Parathyroid adenoma (tissue), 2 donors: ENCODE data around the gene PTGIR.

Experiments used
- H2AFZ ChIP-seq: fragments of 300-600 bp; sonication (generic); one replicate; pipeline ENCODE4 v1.7.0; 2017; ENCODE audit warnings: antibody characterized with exemption, mild to moderate bottlenecking
- H3K27ac ChIP-seq: fragments of 300-600 bp; sonication (generic); one replicate; pipeline ENCODE4 v1.7.0; 2017
- H3K27me3 ChIP-seq: fragments of 300-600 bp; sonication (generic); one replicate; pipeline ENCODE4 v1.7.0; 2017; ENCODE audit warnings: low read length; ENCODE audit not compliant: control insufficient read depth, insufficient read depth
- H3K36me3 ChIP-seq: fragments of 300-600 bp; sonication (generic); one replicate; pipeline ENCODE4 v1.7.0; 2017; ENCODE audit warnings: low read length; ENCODE audit not compliant: control insufficient read depth, insufficient read depth
- H3K4me1 ChIP-seq: fragments of 300-600 bp; sonication (generic); one replicate; pipeline ENCODE4 v1.7.0; 2017; ENCODE audit warnings: control low read depth
- H3K4me2 ChIP-seq: fragments of 300-600 bp; sonication (generic); one replicate; pipeline ENCODE4 v1.7.0; 2017; ENCODE audit warnings: low read length
- H3K4me3 ChIP-seq: fragments of 300-600 bp; sonication (generic); one replicate; pipeline ENCODE4 v1.7.0; 2017; ENCODE audit warnings: low read depth, low read length
- H3K79me2 ChIP-seq: fragments of 300-600 bp; sonication (generic); one replicate; pipeline ENCODE4 v1.7.0; 2017; ENCODE audit warnings: control low read depth
- H3K9ac ChIP-seq: fragments of 300-600 bp; sonication (generic); one replicate; pipeline ENCODE4 v1.7.0; 2017; ENCODE audit warnings: mild to moderate bottlenecking
- H3K9me3 ChIP-seq: fragments of 300-600 bp; sonication (generic); one replicate; pipeline ENCODE4 v1.7.0; 2017; ENCODE audit warnings: low read length; ENCODE audit not compliant: control insufficient read depth
- CTCF ChIP-seq: fragments of 300-600 bp; sonication (generic); IDR thresholded peaks from one replicate; pipeline ENCODE4 v1.7.0; 2017; ENCODE audit warnings: antibody characterized with exemption, mild to moderate bottlenecking
- donor health status: primary hyperparathyroidism.

The PTGIR gene

DNA sequence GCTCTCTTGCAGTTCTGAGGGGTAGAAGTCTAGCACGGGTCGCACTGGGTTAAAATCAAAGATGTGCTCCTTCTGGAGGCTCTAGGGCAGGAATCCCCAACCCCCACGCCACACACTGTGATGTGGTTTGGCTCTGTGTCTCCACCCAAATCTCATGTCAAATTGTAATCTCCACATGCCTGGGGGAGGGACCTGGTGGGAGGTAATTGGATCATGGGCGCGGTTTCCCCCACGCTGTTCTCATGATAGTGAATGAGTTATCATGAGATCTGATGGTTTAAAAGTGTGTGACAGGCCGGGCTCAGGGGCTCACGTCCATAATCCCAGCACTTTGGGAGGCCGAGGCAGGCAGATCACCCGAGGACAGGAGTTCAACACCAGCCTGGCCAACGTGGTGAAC, 50.4 kb downstream of the PTGIR start:
- H3K79me2 ChIP-seq: peaks cover 2% of the 10 kb centered on the region
- no peak overlapping the region for H3K9ac ChIP-seq
- no peak overlapping the region for H3K27ac ChIP-seq
- no peak overlapping the region for H3K4me3 ChIP-seq
- H3K4me1 ChIP-seq: no peaks in the 10 kb centered on the region
- no peak overlapping the region for H3K4me2 ChIP-seq
- H2AFZ ChIP-seq: no peak overlapping the region
- no peaks in the 10 kb centered on the region for H3K27me3 ChIP-seq
- H3K9me3 ChIP-seq: no peaks in the 10 kb centered on the region
- TF ChIP-seq CTCF: no peak
- no peaks in the 10 kb centered on the region for H3K36me3 ChIP-seq

GRCh38 chr19:46573679-46574498, 51.0 kb downstream of the PTGIR start:
- Histone ChIP-seq H3K4me3 (no peak overlapping the region), H3K4me2 (no peak overlapping the region), H2AFZ (no peak overlapping the region), H3K36me3 (no peaks in the 10 kb centered on the region), H3K9ac (no peak overlapping the region), H3K27ac (no peak overlapping the region), H3K79me2 (peaks cover 2% of the 10 kb centered on the region), H3K9me3 (no peaks in the 10 kb centered on the region), H3K4me1 (no peaks in the 10 kb centered on the region), H3K27me3 (no peaks in the 10 kb centered on the region)
- no peak for TF ChIP-seq CTCF

- H3K36me3 ChIP-seq: no peaks in the 10 kb centered on the region
- H3K4me3 ChIP-seq: no peak overlapping the region
- no peaks in the 10 kb centered on the region for H3K4me1 ChIP-seq
- no peak overlapping the region for H3K4me2 ChIP-seq
- H3K27ac ChIP-seq: no peak overlapping the region
- no peaks in the 10 kb centered on the region for H3K9me3 ChIP-seq
- no peaks in the 10 kb centered on the region for H3K27me3 ChIP-seq
- H3K79me2 ChIP-seq: peaks cover 1% of the 10 kb centered on the region
- TF ChIP-seq CTCF: no peak
- no peak overlapping the region for H3K9ac ChIP-seq
- H2AFZ ChIP-seq: peak overlapping the region; percentile 49
These were observed 53.4 kb downstream of the PTGIR start for GRCh38 chr19:46571495-46571894.
